ENCODE measurements around the gene GBX1. TPM values are rescaled to one million over a fixed set of nuclear protein-coding genes. Genes with fewer than 3 reads are reported as not detected.

GBX1 gene
- total RNA-seq, 1 experiment from 2014 or later = not detected

GRCh38 chr7:151104411-151105235 is 62.9 kb downstream of the GBX1 start:
- H3K18ac ChIP-seq (ENCODE audit: insufficient read length, low read depth, low read length) = no peak overlapping the region
- H4K91ac ChIP-seq (ENCODE audit: insufficient read length, low read depth, low read length) = no peak overlapping the region
- H4K20me1 ChIP-seq (ENCODE audit: control insufficient read depth, insufficient read depth, insufficient read length) = no peaks in the 10 kb centered on the region
- peak; percentile 88 for DNase-seq
- H4K8ac ChIP-seq (replicated peaks; ENCODE audit: insufficient read length, low read depth, low read length) = no peak overlapping the region
- H4K5ac ChIP-seq (ENCODE audit: insufficient read length, low read depth, low read length) = no peak overlapping the region
- no peak overlapping the region for H3K56ac ChIP-seq (ENCODE audit: insufficient read length, low read depth, low read length)
- no peak for TF ChIP-seq CTCF (conservative IDR thresholded peaks at IDR 0.05)
- peaks cover 28 to 40% of the 10 kb centered on the region in 2 experiments for H3K4me1 Mint-ChIP-seq
- H3K79me2 ChIP-seq (ENCODE audit: insufficient read depth, low read length) = peaks cover 3% of the 10 kb centered on the region; the same call in 1 of the 2 replicates
- no peak overlapping the region for H2BK5ac ChIP-seq (ENCODE audit: insufficient read length, low read length)
- H3K36me3 Mint-ChIP-seq (ENCODE audit: insufficient read depth in 1 of 3, low read depth in 3 of 3) = peaks cover 0 to 6% (median 2%) of the 10 kb centered on the region in 3 experiments; a peak in 5 of 7 replicates
- peak overlapping the region; percentile 19 to 61 for H3K4me3 Mint-ChIP-seq
- no CpG with 5 or more reads among the region's 23 CpGs for WGBS (ENCODE audit: extremely low coverage, insufficient read length, low lambda C conversion rate)
- no peak overlapping the region for H2BK12ac ChIP-seq (ENCODE audit: insufficient read length, low read depth, low read length)
- no peak overlapping the region for H2AFZ ChIP-seq (ENCODE audit: low read length)
- H2AK5ac ChIP-seq (ENCODE audit: insufficient read length, low read length) = no peak overlapping the region
- H3K4ac ChIP-seq (ENCODE audit: low read depth, low read length) = no peak overlapping the region
- no peak overlapping the region for H2BK20ac ChIP-seq (ENCODE audit: low read depth, low read length, poor library complexity, severe bottlenecking)
- H3K23ac ChIP-seq (ENCODE audit: insufficient read length, low read depth, low read length) = no peak overlapping the region
- no peaks in the 10 kb centered on the region; the same call in 1 of the 2 replicates for H3K27me3 Mint-ChIP-seq (ENCODE audit: low read depth)
- H3K27ac ChIP-seq (ENCODE audit: insufficient read length, low read depth, low read length) = peak overlapping the region; percentile 62
- no peak overlapping the region for H3K14ac ChIP-seq (ENCODE audit: insufficient read depth, low read length)
- peak overlapping the region in 2 of 3 experiments; percentile 33 to 98; a peak in 3 of 7 replicates for H3K27ac Mint-ChIP-seq
- no peak overlapping the region for H2BK15ac ChIP-seq (ENCODE audit: low read depth, low read length)
- H3T11ph ChIP-seq (ENCODE audit: low read length) = no peak overlapping the region
- H3K4me1 ChIP-seq (ENCODE audit: insufficient read depth, low read length) = peaks cover 13% of the 10 kb centered on the region
- H3K9me3 ChIP-seq (ENCODE audit: control insufficient read depth, low read depth, low read length) = no peaks in the 10 kb centered on the region
- no peaks in the 10 kb centered on the region for H3K27me3 ChIP-seq (ENCODE audit: insufficient read depth, low read length)
- H3K4me2 ChIP-seq (ENCODE audit: insufficient read depth, insufficient read length, low read length) = peak overlapping the region; percentile 68
- no peak overlapping the region for H3K9ac ChIP-seq (ENCODE audit: extremely low read depth, insufficient read length, low read length)
- H3K9me3 Mint-ChIP-seq = no peaks in the 10 kb centered on the region
- peaks cover 3% of the 10 kb centered on the region for H3K23me2 ChIP-seq (ENCODE audit: insufficient read length, low read depth, low read length, poor library complexity, severe bottlenecking)
- no peak overlapping the region for H2BK120ac ChIP-seq (ENCODE audit: low read depth, low read length, poor library complexity, severe bottlenecking)
- peaks cover 3% of the 10 kb centered on the region for H3K79me1 ChIP-seq (ENCODE audit: insufficient read depth, low read depth, low read length, poor library complexity, severe bottlenecking)
